ENCODE results near the gene ZNF784.

DNA sequence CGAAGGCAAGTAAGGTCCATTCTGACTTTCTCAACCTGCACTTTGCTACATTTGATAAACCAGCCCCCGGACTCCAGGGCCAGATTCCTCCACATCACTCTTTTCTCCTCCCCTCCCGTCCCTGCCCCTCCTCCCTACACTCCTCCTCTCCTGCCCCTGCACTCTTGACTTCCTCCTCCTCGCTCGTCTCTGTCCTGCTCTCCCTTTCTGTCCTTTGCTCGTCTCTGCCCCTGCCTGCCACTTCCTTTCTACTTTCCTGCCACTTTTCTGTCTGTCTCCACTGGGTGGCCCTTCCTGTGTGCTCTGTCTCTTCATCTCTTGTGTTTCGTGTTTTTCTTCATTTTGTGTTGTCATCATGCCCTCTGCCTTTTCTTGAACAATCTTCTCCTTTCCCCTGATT is 37.5 kb upstream of the ZNF784 start:
- TF ChIP-seq RAD21 (IDR thresholded peaks at IDR 0.05; ENCODE audit: insufficient read depth, low read depth, low read length) (no peak), POLR2AphosphoS5 (IDR thresholded peaks at IDR 0.05; ENCODE audit: low read length) (no peak), FOS (IDR thresholded peaks at IDR 0.05; ENCODE audit: borderline replicate concordance, extremely low read depth, insufficient read length) (no peak), RUNX3 (IDR thresholded peaks at IDR 0.05; ENCODE audit: low read length) (no peak), CEBPB (IDR thresholded peaks at IDR 0.05; ENCODE audit: borderline replicate concordance in 1 of 2, low read depth in 2 of 2, low read length in 2 of 2) (no peak)
- TF ChIP-seq, protein P1, sequence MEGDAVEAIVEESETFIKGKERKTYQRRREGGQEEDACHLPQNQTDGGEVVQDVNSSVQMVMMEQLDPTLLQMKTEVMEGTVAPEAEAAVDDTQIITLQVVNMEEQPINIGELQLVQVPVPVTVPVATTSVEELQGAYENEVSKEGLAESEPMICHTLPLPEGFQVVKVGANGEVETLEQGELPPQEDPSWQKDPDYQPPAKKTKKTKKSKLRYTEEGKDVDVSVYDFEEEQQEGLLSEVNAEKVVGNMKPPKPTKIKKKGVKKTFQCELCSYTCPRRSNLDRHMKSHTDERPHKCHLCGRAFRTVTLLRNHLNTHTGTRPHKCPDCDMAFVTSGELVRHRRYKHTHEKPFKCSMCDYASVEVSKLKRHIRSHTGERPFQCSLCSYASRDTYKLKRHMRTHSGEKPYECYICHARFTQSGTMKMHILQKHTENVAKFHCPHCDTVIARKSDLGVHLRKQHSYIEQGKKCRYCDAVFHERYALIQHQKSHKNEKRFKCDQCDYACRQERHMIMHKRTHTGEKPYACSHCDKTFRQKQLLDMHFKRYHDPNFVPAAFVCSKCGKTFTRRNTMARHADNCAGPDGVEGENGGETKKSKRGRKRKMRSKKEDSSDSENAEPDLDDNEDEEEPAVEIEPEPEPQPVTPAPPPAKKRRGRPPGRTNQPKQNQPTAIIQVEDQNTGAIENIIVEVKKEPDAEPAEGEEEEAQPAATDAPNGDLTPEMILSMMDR (IDR thresholded peaks at IDR 0.05 in 2 of 3, conservative IDR thresholded peaks at IDR 0.05 in 1 of 3; ENCODE audit: control insufficient read depth in 2 of 3, extremely low read depth in 1 of 3, insufficient read depth in 1 of 3, low read depth in 3 of 3, low read length in 3 of 3): no peak
